ENCODE measurements around the gene L1CAM.
A peak's percentile ranks its signal among the peaks of the same experiment; 100 is the strongest.

The L1CAM gene

GRCh38 chrX:153880440-153880815 lies 5.5 kb downstream of the L1CAM start:
- no peaks in the 10 kb centered on the region for H3K79me1 ChIP-seq (ENCODE audit: low read length)
- no peak overlapping the region for H3K4ac ChIP-seq (ENCODE audit: low read depth, low read length)
- DNase-seq = no peak
- no peak overlapping the region for H3K4me3 ChIP-seq (ENCODE audit: low read depth, low read length)
- peaks cover 7 to 24% of the 10 kb centered on the region in 2 experiments for H3K4me1 ChIP-seq (ENCODE audit: control insufficient read depth in 1 of 2, insufficient read depth in 2 of 2, low read length in 2 of 2)
- no peak overlapping the region for H2BK12ac ChIP-seq (ENCODE audit: low read length)
- no CpG with 5 or more reads among the region's 6 CpGs for WGBS (ENCODE audit: extremely low coverage, insufficient coverage, insufficient read length)
- H3K18ac ChIP-seq (ENCODE audit: low read length) = no peak overlapping the region
- H2BK120ac ChIP-seq (ENCODE audit: insufficient read depth, low read length, poor library complexity) = no peak overlapping the region
- no peak overlapping the region for H2AK5ac ChIP-seq (ENCODE audit: low read length)
- no peaks in the 10 kb centered on the region for H3K36me3 ChIP-seq (ENCODE audit: control insufficient read depth in 1 of 2, insufficient read depth in 2 of 2, low read length in 2 of 2)
- H4K12ac ChIP-seq (ENCODE audit: low read depth, low read length) = no peak overlapping the region
- no peak overlapping the region for H3K23ac ChIP-seq (ENCODE audit: low read length)
- H4K8ac ChIP-seq (ENCODE audit: low read depth, low read length) = no peak overlapping the region
- H3K27me3 ChIP-seq (ENCODE audit: insufficient read depth, low read length) = no peaks in the 10 kb centered on the region
- no peak overlapping the region for H4K91ac ChIP-seq (ENCODE audit: low read depth, low read length)
- H2AFZ ChIP-seq (ENCODE audit: insufficient read depth, low read length, poor library complexity) = no peak overlapping the region
- H2BK5ac ChIP-seq (ENCODE audit: low read depth, low read length, poor library complexity) = no peak overlapping the region
- H3K14ac ChIP-seq (ENCODE audit: low read length) = no peak overlapping the region
- no peaks in the 10 kb centered on the region for H3K9me3 ChIP-seq (ENCODE audit: insufficient read depth, low read depth, low read length)
- no peaks in the 10 kb centered on the region for H3K79me2 ChIP-seq (ENCODE audit: control insufficient read depth, insufficient read depth, low read length, poor library complexity)
- no peak overlapping the region for H3K4me2 ChIP-seq (ENCODE audit: low read length)
- no peak overlapping the region for H3K27ac ChIP-seq (ENCODE audit: low read depth, low read length)
- H3K9ac ChIP-seq (ENCODE audit: low read length) = no peak overlapping the region

DNA sequence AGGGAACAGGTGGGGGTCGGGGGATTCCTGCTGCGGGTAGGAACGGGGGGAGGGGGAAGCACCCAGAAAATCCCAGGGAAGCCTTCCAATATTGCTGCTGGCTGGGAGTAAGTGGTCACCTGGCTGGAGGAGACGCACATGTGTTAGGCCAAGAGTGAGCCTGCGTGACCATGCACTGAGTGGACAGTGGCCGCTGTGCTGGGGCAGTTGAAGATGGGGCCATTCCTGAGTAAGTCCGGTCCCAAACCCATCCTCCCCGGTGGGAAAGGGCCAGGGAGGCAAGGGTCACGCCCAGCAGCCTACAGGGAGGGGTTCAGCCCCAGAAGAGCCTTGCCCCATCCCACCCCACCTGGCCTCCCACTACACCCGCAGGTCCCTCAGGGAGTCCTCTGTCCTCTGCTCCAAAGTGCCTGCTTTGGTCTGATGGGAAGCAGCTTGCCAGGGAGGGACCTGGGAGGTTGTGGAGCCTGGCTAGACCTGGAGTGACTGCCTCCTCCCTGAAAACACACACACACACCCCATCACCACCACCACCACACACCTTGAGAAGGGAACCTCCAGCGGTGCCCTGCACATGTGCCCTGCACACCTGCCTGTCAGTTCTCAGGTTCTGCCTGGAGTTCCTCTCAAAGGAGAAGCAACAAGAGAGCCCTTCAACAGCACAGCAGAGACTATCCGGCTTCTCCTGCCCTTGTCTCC lies 6.1 kb downstream of the L1CAM start:
- no peak overlapping the region for H3K4me3 ChIP-seq (ENCODE audit: low read depth, low read length)
- H3K27ac ChIP-seq (ENCODE audit: low read depth, low read length) = no peak overlapping the region
- H2BK12ac ChIP-seq (ENCODE audit: low read length) = no peak overlapping the region
- H2AK5ac ChIP-seq (ENCODE audit: low read length) = no peak overlapping the region
- no peak overlapping the region for H4K12ac ChIP-seq (ENCODE audit: low read depth, low read length)
- DNase-seq = no peak
- H2AFZ ChIP-seq (ENCODE audit: insufficient read depth, low read length, poor library complexity) = no peak overlapping the region
- H3K9ac ChIP-seq (ENCODE audit: low read length) = no peak overlapping the region
- no CpG with 5 or more reads among the region's 12 CpGs for WGBS (ENCODE audit: extremely low coverage, insufficient coverage, insufficient read length)
- no peak overlapping the region for H4K8ac ChIP-seq (ENCODE audit: low read depth, low read length)
- H3K79me2 ChIP-seq (ENCODE audit: control insufficient read depth, insufficient read depth, low read length, poor library complexity) = no peaks in the 10 kb centered on the region
- no peak overlapping the region for H3K23ac ChIP-seq (ENCODE audit: low read length)
- no peak overlapping the region for H3K18ac ChIP-seq (ENCODE audit: low read length)
- H3K79me1 ChIP-seq (ENCODE audit: low read length) = no peaks in the 10 kb centered on the region
- H2BK120ac ChIP-seq (ENCODE audit: insufficient read depth, low read length, poor library complexity) = no peak overlapping the region
- H2BK5ac ChIP-seq (ENCODE audit: low read depth, low read length, poor library complexity) = no peak overlapping the region
- H3K27me3 ChIP-seq (ENCODE audit: insufficient read depth, low read length) = no peaks in the 10 kb centered on the region
- H3K4me2 ChIP-seq (ENCODE audit: low read length) = no peak overlapping the region
- H3K14ac ChIP-seq (ENCODE audit: low read length) = no peak overlapping the region
- no peak overlapping the region for H3K4ac ChIP-seq (ENCODE audit: low read depth, low read length)
- H3K36me3 ChIP-seq (ENCODE audit: control insufficient read depth in 1 of 2, insufficient read depth in 2 of 2, low read length in 2 of 2) = no peaks in the 10 kb centered on the region
- H3K9me3 ChIP-seq (ENCODE audit: insufficient read depth, low read depth, low read length) = no peaks in the 10 kb centered on the region
- peaks cover 7 to 24% of the 10 kb centered on the region in 2 experiments for H3K4me1 ChIP-seq (ENCODE audit: control insufficient read depth in 1 of 2, insufficient read depth in 2 of 2, low read length in 2 of 2)
- H4K91ac ChIP-seq (ENCODE audit: low read depth, low read length) = no peak overlapping the region

GRCh38 chrX:153878969-153879653 lies 6.9 kb downstream of the L1CAM start:
- H3K27me3 ChIP-seq (ENCODE audit: insufficient read depth, low read length) = no peaks in the 10 kb centered on the region
- no peak overlapping the region for H3K23ac ChIP-seq (ENCODE audit: low read length)
- H4K91ac ChIP-seq (ENCODE audit: low read depth, low read length) = no peak overlapping the region
- no peak overlapping the region for H4K8ac ChIP-seq (ENCODE audit: low read depth, low read length)
- H2AK5ac ChIP-seq (ENCODE audit: low read length) = no peak overlapping the region
- H3K9ac ChIP-seq (ENCODE audit: low read length) = no peak overlapping the region
- no peaks in the 10 kb centered on the region for H3K79me2 ChIP-seq (ENCODE audit: control insufficient read depth, insufficient read depth, low read length, poor library complexity)
- no peak for DNase-seq
- H3K27ac ChIP-seq (ENCODE audit: low read depth, low read length) = no peak overlapping the region
- H3K9me3 ChIP-seq (ENCODE audit: insufficient read depth, low read depth, low read length) = no peaks in the 10 kb centered on the region
- no peak overlapping the region for H2BK12ac ChIP-seq (ENCODE audit: low read length)
- H3K4me1 ChIP-seq (ENCODE audit: control insufficient read depth in 1 of 2, insufficient read depth in 2 of 2, low read length in 2 of 2) = peaks cover 7 to 21% of the 10 kb centered on the region in 2 experiments
- H3K4me3 ChIP-seq (ENCODE audit: low read depth, low read length) = no peak overlapping the region
- H2BK120ac ChIP-seq (ENCODE audit: insufficient read depth, low read length, poor library complexity) = no peak overlapping the region
- no peak overlapping the region for H2BK5ac ChIP-seq (ENCODE audit: low read depth, low read length, poor library complexity)
- no peak overlapping the region for H3K4ac ChIP-seq (ENCODE audit: low read depth, low read length)
- no peaks in the 10 kb centered on the region for H3K36me3 ChIP-seq (ENCODE audit: control insufficient read depth in 1 of 2, insufficient read depth in 2 of 2, low read length in 2 of 2)
- H2AFZ ChIP-seq (ENCODE audit: insufficient read depth, low read length, poor library complexity) = no peak overlapping the region
- no peaks in the 10 kb centered on the region for H3K79me1 ChIP-seq (ENCODE audit: low read length)
- WGBS (ENCODE audit: extremely low coverage, insufficient coverage, insufficient read length) = no CpG with 5 or more reads among the region's 28 CpGs
- peak overlapping the region; percentile 44 for H3K4me2 ChIP-seq (ENCODE audit: low read length)
- H4K12ac ChIP-seq (ENCODE audit: low read depth, low read length) = no peak overlapping the region
- no peak overlapping the region for H3K18ac ChIP-seq (ENCODE audit: low read length)
- H3K14ac ChIP-seq (ENCODE audit: low read length) = no peak overlapping the region

GRCh38 chrX:153878345-153878744 lies 7.6 kb downstream of the L1CAM start:
- H4K91ac ChIP-seq (ENCODE audit: low read depth, low read length) = no peak overlapping the region
- H3K36me3 ChIP-seq (ENCODE audit: control insufficient read depth in 1 of 2, insufficient read depth in 2 of 2, low read length in 2 of 2) = no peaks in the 10 kb centered on the region
- H3K4me2 ChIP-seq (ENCODE audit: low read length) = no peak overlapping the region
- no peaks in the 10 kb centered on the region for H3K79me2 ChIP-seq (ENCODE audit: control insufficient read depth, insufficient read depth, low read length, poor library complexity)
- H3K79me1 ChIP-seq (ENCODE audit: low read length) = no peaks in the 10 kb centered on the region
- no peak overlapping the region for H2AFZ ChIP-seq (ENCODE audit: insufficient read depth, low read length, poor library complexity)
- no peak overlapping the region for H2BK5ac ChIP-seq (ENCODE audit: low read depth, low read length, poor library complexity)
- H4K12ac ChIP-seq (ENCODE audit: low read depth, low read length) = no peak overlapping the region
- peaks cover 10 to 24% of the 10 kb centered on the region in 2 experiments for H3K4me1 ChIP-seq (ENCODE audit: control insufficient read depth in 1 of 2, insufficient read depth in 2 of 2, low read length in 2 of 2)
- no peak overlapping the region for H2BK120ac ChIP-seq (ENCODE audit: insufficient read depth, low read length, poor library complexity)
- no peak overlapping the region for H3K9ac ChIP-seq (ENCODE audit: low read length)
- H2BK12ac ChIP-seq (ENCODE audit: low read length) = no peak overlapping the region
- H3K23ac ChIP-seq (ENCODE audit: low read length) = no peak overlapping the region
- no peak overlapping the region for H3K27ac ChIP-seq (ENCODE audit: low read depth, low read length)
- H4K8ac ChIP-seq (ENCODE audit: low read depth, low read length) = no peak overlapping the region
- no peak overlapping the region for H2AK5ac ChIP-seq (ENCODE audit: low read length)
- no peak overlapping the region for H3K4me3 ChIP-seq (ENCODE audit: low read depth, low read length)
- H3K27me3 ChIP-seq (ENCODE audit: insufficient read depth, low read length) = no peaks in the 10 kb centered on the region
- no peak overlapping the region for H3K14ac ChIP-seq (ENCODE audit: low read length)
- no peak overlapping the region for H3K18ac ChIP-seq (ENCODE audit: low read length)
- WGBS (ENCODE audit: extremely low coverage, insufficient coverage, insufficient read length) = no CpG with 5 or more reads among the region's 5 CpGs
- H3K4ac ChIP-seq (ENCODE audit: low read depth, low read length) = no peak overlapping the region
- no peak for DNase-seq
- no peaks in the 10 kb centered on the region for H3K9me3 ChIP-seq (ENCODE audit: insufficient read depth, low read depth, low read length)

Measured in trophoblast cell (in vitro differentiated cells and primary cell).